Hepatocyte (in vitro differentiated cells): ENCODE data around the gene B4GALT5. TPM values are rescaled to one million over a fixed set of nuclear protein-coding genes. Genes with fewer than 3 reads are reported as not detected.

Experiments used
- DNase-seq: peaks from one replicate; pipeline ENCODE4 v3.0.0-alpha.2; 2016; ENCODE audit warnings: low spot score
- H2AFZ ChIP-seq: fragments of 200-600 bp; sonication (generic); 2 replicates; pipeline ENCODE4 v1.6.0; 2016; ENCODE audit warnings: antibody characterized with exemption, mild to moderate bottlenecking
- H3K27ac ChIP-seq: fragments of 200-600 bp; sonication (generic); 2 replicates; pipeline ENCODE4 v1.5.1; 2016; ENCODE audit warnings: mild to moderate bottlenecking
- H3K27me3 ChIP-seq: fragments of 200-600 bp; sonication (generic); 2 replicates; pipeline ENCODE4 v1.6.1; 2016
- H3K36me3 ChIP-seq: fragments of 200-600 bp; sonication (generic); replicated peaks from 2 replicates; pipeline ENCODE4 v1.5.1; 2016; ENCODE audit warnings: low read depth; ENCODE audit not compliant: insufficient read depth
- H3K4me1 ChIP-seq: fragments of 200-600 bp; sonication (generic); 2 replicates; pipeline ENCODE4 v1.5.1; 2016; ENCODE audit warnings: mild to moderate bottlenecking, moderate library complexity; ENCODE audit not compliant: insufficient read depth
- H3K4me2 ChIP-seq: fragments of 200-600 bp; sonication (generic); 2 replicates; pipeline ENCODE4 v1.6.0; 2016
- H3K4me3 ChIP-seq: fragments of 200-600 bp; sonication (generic); 2 replicates; pipeline ENCODE4 v1.5.1; 2016; ENCODE audit warnings: mild to moderate bottlenecking
- H3K79me2 ChIP-seq: fragments of 200-600 bp; sonication (generic); 2 replicates; pipeline ENCODE4 v1.6.0; 2017; ENCODE audit warnings: mild to moderate bottlenecking
- H3K9me2 ChIP-seq: fragments of 200-600 bp; sonication (generic); replicated peaks from 2 replicates; pipeline ENCODE4 v1.6.0; 2017; ENCODE audit warnings: mild to moderate bottlenecking; ENCODE audit not compliant: insufficient read depth
- H3K9me3 ChIP-seq: fragments of 200-600 bp; sonication (generic); 2 replicates; pipeline ENCODE4 v1.5.1; 2016; ENCODE audit warnings: low read depth, mild to moderate bottlenecking
- H4K20me1 ChIP-seq: fragments of 200-600 bp; sonication (generic); 2 replicates; pipeline ENCODE4 v1.6.0; 2016; ENCODE audit warnings: mild to moderate bottlenecking; ENCODE audit not compliant: insufficient read depth, poor library complexity, severe bottlenecking
- EZH2 ChIP-seq: fragments of 200-600 bp; sonication (generic); IDR thresholded peaks from 2 replicates; pipeline ENCODE4 v1.6.1; 2016; ENCODE audit warnings: antibody characterized with exemption, mild to moderate bottlenecking, borderline replicate concordance
- EZH2phosphoT487 ChIP-seq: fragments of 200-600 bp; sonication (generic); IDR thresholded peaks from one replicate; pipeline ENCODE4 v1.6.1; 2018; ENCODE audit warnings: antibody characterized with exemption, mild to moderate bottlenecking, low read depth, moderate library complexity; ENCODE audit not compliant: unreplicated experiment, severe bottlenecking
- WGBS: methylation state at CpG from one replicate; pipeline ENCODE4 v1.1.6; 2016; ENCODE audit warnings: low lambda C conversion rate; ENCODE audit errors: missing lambda C conversion rate; 5-methylcytosine and 5-hydroxymethylcytosine counted together
- polyA plus RNA-seq: library from polyadenylated mRNA; unstranded; fragments of >200 nt; fragmentation: Nextera tagmentation; extraction: Ambion mirVana; gene quantifications from 2 replicates; pipeline ENCODE4 v1.2.1, GENCODE V29; 2016
- total RNA-seq: library from RNA; depleted of rRNA; stranded (reverse); fragments of >200 nt; gene quantifications from 2 replicates; pipeline ENCODE4 v1.2.3, GENCODE V29; 2014
- TF ChIP-seq, protein P1 (sequence below): fragments of 200-600 bp; sonication (generic); IDR thresholded peaks from 2 replicates; pipeline ENCODE4 v1.5.1; 2016; ENCODE audit warnings: antibody characterized with exemption, mild to moderate bottlenecking; ENCODE audit not compliant: poor library complexity

B4GALT5 gene
- total and polyA plus RNA-seq, 2 experiments from 2014 or later, result 12.9 to 41.8 TPM

DNA sequence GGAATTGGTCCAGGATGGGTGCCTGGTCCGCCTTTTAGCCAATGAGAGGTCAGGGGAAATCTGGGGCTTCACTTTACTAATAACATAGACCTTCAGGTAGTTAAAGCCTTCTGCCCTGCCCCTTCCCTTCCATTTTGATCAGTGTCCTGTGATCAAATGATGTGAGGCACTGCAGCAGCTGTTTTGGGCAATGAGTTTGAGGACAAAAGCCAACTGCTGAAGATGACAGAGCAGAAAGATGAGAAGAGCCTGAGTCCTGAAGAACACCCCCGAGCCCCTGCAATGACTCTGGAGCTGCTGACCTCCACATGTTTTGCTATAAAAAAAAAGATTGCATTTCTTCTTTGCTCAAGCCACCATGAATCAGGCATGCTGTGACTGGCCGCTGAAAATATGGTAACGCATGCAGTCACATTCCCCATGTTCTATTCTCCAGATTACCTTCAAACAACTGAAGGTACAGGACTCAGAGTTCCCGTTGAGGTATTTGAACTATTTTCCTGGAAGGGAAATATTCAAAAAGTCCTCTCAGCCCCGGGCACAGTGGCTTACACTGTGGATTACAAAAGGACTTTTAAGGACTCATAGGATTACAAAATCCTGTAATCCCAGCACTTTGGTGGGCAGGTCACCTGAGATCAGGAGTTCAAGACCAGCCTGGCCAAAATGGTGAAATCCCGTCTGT lies 45.7 kb upstream of the B4GALT5 start:
- Histone ChIP-seq H3K9me2 (no peaks in the 10 kb centered on the region), H3K27me3 (no peaks in the 10 kb centered on the region), H3K4me2 (no peak overlapping the region), H3K4me1 (peaks cover 6% of the 10 kb centered on the region), H3K27ac (no peak overlapping the region), H3K4me3 (no peak overlapping the region), H3K36me3 (no peaks in the 10 kb centered on the region), H3K9me3 (no peaks in the 10 kb centered on the region), H3K79me2 (no peaks in the 10 kb centered on the region), H4K20me1 (no peaks in the 10 kb centered on the region), H2AFZ (no peak overlapping the region)
- TF ChIP-seq EZH2 (no peak), EZH2phosphoT487 (no peak)
- TF ChIP-seq, protein P1, sequence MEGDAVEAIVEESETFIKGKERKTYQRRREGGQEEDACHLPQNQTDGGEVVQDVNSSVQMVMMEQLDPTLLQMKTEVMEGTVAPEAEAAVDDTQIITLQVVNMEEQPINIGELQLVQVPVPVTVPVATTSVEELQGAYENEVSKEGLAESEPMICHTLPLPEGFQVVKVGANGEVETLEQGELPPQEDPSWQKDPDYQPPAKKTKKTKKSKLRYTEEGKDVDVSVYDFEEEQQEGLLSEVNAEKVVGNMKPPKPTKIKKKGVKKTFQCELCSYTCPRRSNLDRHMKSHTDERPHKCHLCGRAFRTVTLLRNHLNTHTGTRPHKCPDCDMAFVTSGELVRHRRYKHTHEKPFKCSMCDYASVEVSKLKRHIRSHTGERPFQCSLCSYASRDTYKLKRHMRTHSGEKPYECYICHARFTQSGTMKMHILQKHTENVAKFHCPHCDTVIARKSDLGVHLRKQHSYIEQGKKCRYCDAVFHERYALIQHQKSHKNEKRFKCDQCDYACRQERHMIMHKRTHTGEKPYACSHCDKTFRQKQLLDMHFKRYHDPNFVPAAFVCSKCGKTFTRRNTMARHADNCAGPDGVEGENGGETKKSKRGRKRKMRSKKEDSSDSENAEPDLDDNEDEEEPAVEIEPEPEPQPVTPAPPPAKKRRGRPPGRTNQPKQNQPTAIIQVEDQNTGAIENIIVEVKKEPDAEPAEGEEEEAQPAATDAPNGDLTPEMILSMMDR, result no peak
- no peak for DNase-seq
- WGBS, result 80% methylated on average over 7 of the region's 7 CpGs

DNA sequence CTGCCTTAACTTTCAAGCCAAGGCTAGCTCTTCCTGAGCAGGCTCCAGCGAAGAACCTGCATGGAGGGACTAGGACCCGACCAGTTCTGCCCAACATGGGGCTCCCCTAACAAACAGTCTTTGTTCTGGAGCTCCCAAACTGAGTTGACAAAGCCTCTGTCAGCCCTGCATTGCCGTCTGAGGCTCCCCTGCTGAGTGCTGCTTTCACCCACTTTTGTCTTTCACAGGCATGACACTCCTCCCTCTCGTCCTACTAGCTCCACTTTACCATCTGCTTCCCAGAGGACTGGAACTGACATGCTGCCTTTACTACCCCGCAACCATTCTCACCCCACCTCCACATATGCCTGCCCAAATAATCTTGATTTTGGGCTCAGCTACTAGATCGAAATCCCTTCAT lies 45.1 kb upstream of the B4GALT5 start:
- Histone ChIP-seq H3K4me1 (peaks cover 6% of the 10 kb centered on the region), H3K9me3 (no peaks in the 10 kb centered on the region), H3K4me3 (no peak overlapping the region), H3K27me3 (no peaks in the 10 kb centered on the region), H3K79me2 (no peaks in the 10 kb centered on the region), H3K9me2 (no peaks in the 10 kb centered on the region), H3K36me3 (no peaks in the 10 kb centered on the region), H3K27ac (no peak overlapping the region), H4K20me1 (no peaks in the 10 kb centered on the region), H2AFZ (no peak overlapping the region), H3K4me2 (no peak overlapping the region)
- 71% methylated on average over 6 of the region's 6 CpGs for WGBS
- DNase-seq, result no peak
- TF ChIP-seq, protein P1, result no peak
- no peak for TF ChIP-seq EZH2
- TF ChIP-seq EZH2phosphoT487, result no peak

DNA sequence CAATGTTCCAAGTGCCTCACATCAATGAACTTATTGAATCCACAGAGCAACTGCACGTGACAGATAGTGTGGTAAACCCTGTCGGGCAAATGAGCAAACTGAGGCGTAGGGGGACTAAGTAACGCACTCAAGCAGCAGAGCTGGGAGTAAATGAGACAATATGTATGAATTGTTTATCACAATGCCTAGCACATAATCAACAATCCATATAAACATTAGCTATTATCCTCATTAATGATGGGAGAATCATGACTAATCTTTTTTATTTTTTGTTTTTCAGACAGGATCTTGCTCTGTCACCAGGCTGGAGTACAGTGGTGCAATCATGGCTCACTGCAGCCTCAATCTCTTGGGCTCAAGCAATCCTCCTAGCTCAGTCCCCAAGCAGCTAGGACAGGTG lies 43.9 kb upstream of the B4GALT5 start:
- WGBS, result 93% methylated on average over 4 of the region's 4 CpGs
- H3K9me2 ChIP-seq, result no peaks in the 10 kb centered on the region
- no peaks in the 10 kb centered on the region for H4K20me1 ChIP-seq

DNA sequence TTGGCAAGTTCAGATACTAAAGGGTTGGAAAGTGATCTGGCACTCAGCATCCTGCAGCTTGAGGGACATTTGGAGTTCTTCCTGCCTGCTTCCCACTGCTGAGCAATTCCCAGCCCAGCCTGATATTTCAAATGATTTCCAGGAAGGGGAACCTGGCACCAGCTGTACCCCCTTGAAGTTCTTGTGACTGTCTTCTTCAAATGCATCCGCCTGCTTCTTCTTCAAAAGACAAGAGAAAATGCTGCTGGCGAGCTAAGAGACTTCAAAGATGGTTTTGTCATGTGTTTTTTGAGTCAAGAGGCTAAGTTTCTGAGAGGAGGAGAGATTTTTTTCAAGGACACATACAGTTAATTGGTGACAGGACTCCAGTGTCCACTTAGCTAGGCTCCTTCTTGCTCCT lies 42.6 kb upstream of the B4GALT5 start:
- WGBS, result 95% methylated on average over 2 of the region's 2 CpGs
- Histone ChIP-seq H2AFZ (no peak overlapping the region), H3K27ac (no peak overlapping the region), H3K9me3 (no peaks in the 10 kb centered on the region), H3K27me3 (no peaks in the 10 kb centered on the region), H3K9me2 (no peaks in the 10 kb centered on the region), H3K4me2 (no peak overlapping the region), H3K4me3 (no peak overlapping the region), H3K36me3 (no peaks in the 10 kb centered on the region), H3K4me1 (no peaks in the 10 kb centered on the region), H4K20me1 (no peaks in the 10 kb centered on the region), H3K79me2 (no peaks in the 10 kb centered on the region)
- TF ChIP-seq EZH2phosphoT487, result no peak
- TF ChIP-seq EZH2, result no peak
- TF ChIP-seq, protein P1, result no peak
- DNase-seq, result no peak

More for the DNA sequence above, 43.9 kb upstream of the B4GALT5 start:
- no peaks in the 10 kb centered on the region for H3K4me1 ChIP-seq
- TF ChIP-seq EZH2phosphoT487 (no peak), EZH2 (no peak)
- DNase-seq, result no peak
- no peak overlapping the region for H3K27ac ChIP-seq
- no peaks in the 10 kb centered on the region for H3K36me3 ChIP-seq
- H3K4me2 ChIP-seq, result no peak overlapping the region
- no peak overlapping the region for H2AFZ ChIP-seq
- H3K27me3 ChIP-seq, result no peaks in the 10 kb centered on the region
- no peaks in the 10 kb centered on the region for H3K9me3 ChIP-seq
- no peaks in the 10 kb centered on the region for H3K79me2 ChIP-seq
- no peak overlapping the region for H3K4me3 ChIP-seq
